C4-2B (cell line): Measurements from ENCODE around the gene ZDHHC14.

Experiments
- CTCF ChIP-seq: fragments of 450-650 bp; conservative IDR thresholded peaks from 2 replicates; pipeline ENCODE4 v1.5.1; 2017; ENCODE audit warnings: mild to moderate bottlenecking
- ZFX ChIP-seq: fragments of 450-650 bp; IDR thresholded peaks from 2 replicates; pipeline ENCODE4 v1.6.1; 2017

DNA sequence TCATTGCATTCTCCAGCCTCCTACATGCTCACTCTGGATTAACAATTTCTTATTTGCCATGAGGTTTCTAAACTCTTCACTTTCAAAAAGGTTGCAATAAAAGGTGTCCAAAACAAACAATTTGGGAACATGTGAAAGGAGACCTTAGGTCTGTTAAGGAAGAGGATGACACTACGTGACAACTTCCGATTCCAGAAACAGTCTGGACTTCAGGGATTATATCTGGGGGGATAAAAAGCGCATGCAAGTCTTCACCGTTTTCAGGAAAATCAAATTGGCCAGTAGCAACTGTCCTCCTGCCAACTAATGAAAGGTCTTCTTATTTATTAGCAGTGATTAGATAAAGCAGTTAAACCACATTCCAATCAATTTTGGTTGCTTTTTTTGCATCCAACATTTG, 1.8 kb downstream of the ZDHHC14 start:
- TF ChIP-seq CTCF (no peak), ZFX (no peak)
